Renal cortex interstitium (tissue), 11 donors: Measurements from ENCODE around the gene RPS6KC1. TPM values are rescaled to one million over a fixed set of nuclear protein-coding genes. Genes with fewer than 3 reads are reported as not detected.
A peak's percentile ranks its signal among the peaks of the same experiment; 100 is the strongest.
"Not testable (repeated sequence)": the region's sequence is repeated elsewhere in the genome, so short reads cannot be mapped to it uniquely, and the experiment has no call there.

Experiments
- DNase-seq, 11 donors: peaks; one replicate each; pipeline ENCODE4 v3.0.0-alpha.2; 2013; ENCODE audit warnings: low read depth in 9 of 11, low spot score in 4 of 11; ENCODE audit errors: extremely low read depth in 1 of 11
- polyA plus RNA-seq, 3 donors: library from polyadenylated mRNA; unstranded; fragments of 120-200 nt; gene quantifications; one replicate each; pipeline ENCODE4 v1.2.1, GENCODE V29; 2013; ENCODE audit not compliant: insufficient read length in 3 of 3

Gene RPS6KC1
- polyA plus RNA-seq, 3 donors = 21.9 to 23.5 (median 22.6) TPM

- DNase-seq = peak in 4 of 11 donors; percentile 1 to 8 (median 4)
Observed at GRCh38 chr1:213186168-213186567, 135.1 kb downstream of the RPS6KC1 start.

- DNase-seq = no peak
Observed at GRCh38 chr1:213192026-213192425, 141.0 kb downstream of the RPS6KC1 start.

GRCh38 chr1:213194383-213194782 lies 143.3 kb downstream of the RPS6KC1 start:
- DNase-seq = no peak

GRCh38 chr1:213194855-213195254 lies 143.8 kb downstream of the RPS6KC1 start:
- DNase-seq = no peak

GRCh38 chr1:213196328-213197054 lies 145.4 kb downstream of the RPS6KC1 start:
- DNase-seq = not testable (repeated sequence)

GRCh38 chr1:213200630-213201029 lies 149.6 kb downstream of the RPS6KC1 start:
- no peak for DNase-seq

- DNase-seq = no peak
Observed at GRCh38 chr1:213201380-213202155, 150.5 kb downstream of the RPS6KC1 start.

- DNase-seq = no peak
Observed at GRCh38 chr1:213211201-213211600, 160.2 kb downstream of the RPS6KC1 start.

- DNase-seq = not testable (repeated sequence)
Observed at GRCh38 chr1:213219076-213219475, 168.0 kb downstream of the RPS6KC1 start.

- DNase-seq = no peak
Observed at GRCh38 chr1:213221209-213221608, 170.2 kb downstream of the RPS6KC1 start.

- DNase-seq = no peak
Observed at GRCh38 chr1:213227458-213227857, 176.4 kb downstream of the RPS6KC1 start.

- no peak for DNase-seq
Observed at GRCh38 chr1:213231795-213232231, 180.8 kb downstream of the RPS6KC1 start.

GRCh38 chr1:213242883-213243282 lies 191.8 kb downstream of the RPS6KC1 start:
- DNase-seq = no peak

- DNase-seq = peak in 10 of 11 donors; percentile 15 to 43 (median 32)
Observed at GRCh38 chr1:213244664-213245091, 193.6 kb downstream of the RPS6KC1 start.

GRCh38 chr1:213245260-213245910 lies 194.3 kb downstream of the RPS6KC1 start:
- DNase-seq = no peak

GRCh38 chr1:213247038-213247437 lies 196.0 kb downstream of the RPS6KC1 start:
- DNase-seq = no peak

GRCh38 chr1:213249395-213249794 lies 198.4 kb downstream of the RPS6KC1 start:
- DNase-seq = no peak

GRCh38 chr1:213250041-213250440 lies 199.0 kb downstream of the RPS6KC1 start:
- DNase-seq = no peak

GRCh38 chr1:213250446-213250845 lies 199.4 kb downstream of the RPS6KC1 start:
- DNase-seq = no peak

- no peak for DNase-seq
Observed at GRCh38 chr1:213251972-213252371, 200.9 kb downstream of the RPS6KC1 start.
